Neural progenitor cell (in vitro differentiated cells): ENCODE measurements around the gene TMEM45A. TPM values are rescaled to one million over a fixed set of nuclear protein-coding genes. Genes with fewer than 3 reads are reported as not detected.

Experiments used
- DNase-seq: peaks from one replicate; pipeline ENCODE4 v3.0.0-alpha.2; 2016; ENCODE audit warnings: low spot score
- H2AFZ ChIP-seq: fragments of 200-600 bp; sonication (generic); replicated peaks from 2 replicates; pipeline ENCODE4 v1.6.1; 2016; ENCODE audit warnings: antibody characterized with exemption
- H3F3A ChIP-seq: fragments of 200-600 bp; sonication (generic); 2 replicates; pipeline ENCODE4 v1.6.1; 2016; ENCODE audit warnings: antibody characterized with exemption, low read depth
- H3K27ac ChIP-seq: fragments of 200-600 bp; sonication (generic); 2 replicates; pipeline ENCODE4 v1.5.1; 2016; ENCODE audit warnings: mild to moderate bottlenecking
- H3K27me3 ChIP-seq: fragments of 200-600 bp; sonication (generic); 2 replicates; pipeline ENCODE4 v1.6.1; 2016; ENCODE audit warnings: mild to moderate bottlenecking, moderate library complexity
- H3K36me3 ChIP-seq: fragments of 200-600 bp; sonication (generic); 2 replicates; pipeline ENCODE4 v1.5.1; 2016
- H3K4me1 ChIP-seq: fragments of 200-600 bp; sonication (generic); 2 replicates; pipeline ENCODE4 v1.6.1; 2016; ENCODE audit warnings: mixed run types
- H3K4me2 ChIP-seq: fragments of 200-600 bp; sonication (generic); 2 replicates; pipeline ENCODE4 v1.6.1; 2016
- H3K4me3 ChIP-seq: fragments of 200-600 bp; sonication (generic); 2 replicates; pipeline ENCODE4 v1.5.1; 2016
- H3K79me2 ChIP-seq: fragments of 200-600 bp; sonication (generic); 2 replicates; pipeline ENCODE4 v1.6.1; 2016; ENCODE audit warnings: low read depth
- H3K9ac ChIP-seq: fragments of 200-600 bp; sonication (generic); 2 replicates; pipeline ENCODE4 v1.6.1; 2016
- H3K9me3 ChIP-seq: fragments of 200-600 bp; sonication (generic); 2 replicates; pipeline ENCODE4 v1.5.1; 2016; ENCODE audit warnings: low read depth
- H4K20me1 ChIP-seq: fragments of 200-600 bp; sonication (generic); 2 replicates; pipeline ENCODE4 v1.6.1; 2016; ENCODE audit warnings: low read depth
- H3K27ac Mint-ChIP-seq: 3 replicates; pipeline ENCODE4 v1.8.0; 2021; ENCODE audit warnings: mixed read lengths
- H3K27me3 Mint-ChIP-seq: 2 replicates; pipeline ENCODE4 v1.8.0; 2022; ENCODE audit warnings: low read depth, mild to moderate bottlenecking, inconsistent platforms, moderate library complexity, mixed read lengths; ENCODE audit not compliant: insufficient read depth
- H3K36me3 Mint-ChIP-seq: 3 replicates; pipeline ENCODE4 v1.8.0; 2021; ENCODE audit warnings: mixed read lengths
- H3K4me1 Mint-ChIP-seq: 3 replicates; pipeline ENCODE4 v1.8.0; 2021; ENCODE audit warnings: mixed read lengths
- H3K4me3 Mint-ChIP-seq: 3 replicates; pipeline ENCODE4 v1.8.0; 2021; ENCODE audit warnings: mild to moderate bottlenecking, moderate library complexity, mixed read lengths
- H3K9me3 Mint-ChIP-seq: 3 replicates; pipeline ENCODE4 v1.8.0; 2020; ENCODE audit warnings: mixed read lengths
- EZH2 ChIP-seq: fragments of 200-600 bp; sonication (generic); IDR thresholded peaks from 2 replicates; pipeline ENCODE4 v1.6.1; 2017; ENCODE audit warnings: antibody characterized with exemption, mild to moderate bottlenecking, moderate library complexity
- EZH2phosphoT487 ChIP-seq: fragments of 200-600 bp; sonication (generic); IDR thresholded peaks from 2 replicates; pipeline ENCODE4 v1.6.1; 2017; ENCODE audit warnings: antibody characterized with exemption
- total RNA-seq: library from RNA; depleted of rRNA; stranded (reverse); fragments of >200 nt; gene quantifications from 2 replicates; pipeline ENCODE4 v1.2.3, GENCODE V29; 2015; ENCODE audit warnings: low replicate concordance
- TF ChIP-seq, protein P1 (sequence below): fragments of 200-600 bp; sonication (generic); IDR thresholded peaks from 2 replicates; pipeline ENCODE4 v1.5.1; 2017; ENCODE audit warnings: antibody characterized with exemption, mild to moderate bottlenecking

The TMEM45A gene
- total RNA-seq, 1 donor from 2014 or later, result 82.7 TPM

DNA sequence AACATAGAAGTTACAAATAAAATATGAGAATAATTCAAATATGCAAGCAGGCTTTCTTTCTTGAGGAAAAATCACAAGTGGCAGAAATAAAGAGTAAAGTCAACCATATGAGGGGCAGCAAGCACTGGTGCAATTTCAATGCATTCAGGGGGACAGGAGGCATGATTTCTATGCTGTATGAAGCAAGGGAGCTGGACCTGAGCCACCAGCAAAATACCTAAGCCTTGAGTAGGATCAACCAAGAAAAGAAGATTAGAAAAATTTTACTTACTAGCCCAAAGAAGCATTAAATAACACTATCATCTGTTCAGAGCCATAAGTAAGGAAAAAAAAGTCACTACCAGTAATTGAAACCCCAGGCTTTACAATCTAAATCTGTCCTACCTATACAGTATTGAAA, 123.3 kb downstream of the TMEM45A start:
- TF ChIP-seq EZH2phosphoT487 (no peak), EZH2 (no peak)
- TF ChIP-seq, protein P1, sequence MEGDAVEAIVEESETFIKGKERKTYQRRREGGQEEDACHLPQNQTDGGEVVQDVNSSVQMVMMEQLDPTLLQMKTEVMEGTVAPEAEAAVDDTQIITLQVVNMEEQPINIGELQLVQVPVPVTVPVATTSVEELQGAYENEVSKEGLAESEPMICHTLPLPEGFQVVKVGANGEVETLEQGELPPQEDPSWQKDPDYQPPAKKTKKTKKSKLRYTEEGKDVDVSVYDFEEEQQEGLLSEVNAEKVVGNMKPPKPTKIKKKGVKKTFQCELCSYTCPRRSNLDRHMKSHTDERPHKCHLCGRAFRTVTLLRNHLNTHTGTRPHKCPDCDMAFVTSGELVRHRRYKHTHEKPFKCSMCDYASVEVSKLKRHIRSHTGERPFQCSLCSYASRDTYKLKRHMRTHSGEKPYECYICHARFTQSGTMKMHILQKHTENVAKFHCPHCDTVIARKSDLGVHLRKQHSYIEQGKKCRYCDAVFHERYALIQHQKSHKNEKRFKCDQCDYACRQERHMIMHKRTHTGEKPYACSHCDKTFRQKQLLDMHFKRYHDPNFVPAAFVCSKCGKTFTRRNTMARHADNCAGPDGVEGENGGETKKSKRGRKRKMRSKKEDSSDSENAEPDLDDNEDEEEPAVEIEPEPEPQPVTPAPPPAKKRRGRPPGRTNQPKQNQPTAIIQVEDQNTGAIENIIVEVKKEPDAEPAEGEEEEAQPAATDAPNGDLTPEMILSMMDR, result no peak
- H3K4me3 Mint-ChIP-seq, result no peak overlapping the region

DNA sequence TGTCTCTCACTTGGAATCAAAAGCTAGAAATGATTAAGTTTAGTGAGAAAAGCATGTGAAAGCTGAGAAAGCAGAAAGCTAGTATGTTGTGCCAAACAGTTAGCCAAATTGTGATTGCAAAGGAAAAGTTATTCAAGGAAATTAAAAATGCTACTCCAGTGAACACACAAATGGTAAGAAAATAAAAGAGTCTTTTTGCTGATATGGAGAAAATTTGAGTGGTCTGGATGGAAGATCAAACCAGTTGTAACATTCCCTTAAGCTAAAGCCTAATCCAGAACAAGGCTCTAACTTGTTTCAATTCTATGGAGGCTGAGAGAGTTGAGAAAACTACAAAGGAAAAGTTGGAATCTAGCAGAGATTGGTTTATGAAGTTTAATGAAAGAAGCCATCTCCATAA, 128.8 kb downstream of the TMEM45A start:
- H3K27me3 Mint-ChIP-seq, result no peaks in the 10 kb centered on the region
- Histone ChIP-seq H3K27me3 (no peaks in the 10 kb centered on the region), H3K4me3 (no peak overlapping the region)

More for the DNA sequence above, 123.3 kb downstream of the TMEM45A start:
- Histone ChIP-seq H4K20me1 (no peaks in the 10 kb centered on the region), H3K4me3 (no peak overlapping the region), H3K9ac (no peak overlapping the region), H3K4me2 (no peak overlapping the region), H3K79me2 (no peaks in the 10 kb centered on the region), H3K4me1 (peaks cover 1% of the 10 kb centered on the region), H3K9me3 (no peaks in the 10 kb centered on the region), H3K27me3 (no peaks in the 10 kb centered on the region), H3K27ac (no peak overlapping the region), H3K36me3 (no peaks in the 10 kb centered on the region), H3F3A (no peaks in the 10 kb centered on the region), H2AFZ (no peak overlapping the region)
- DNase-seq, result no peak
- H3K36me3 Mint-ChIP-seq, result no peaks in the 10 kb centered on the region
- no peaks in the 10 kb centered on the region for H3K4me1 Mint-ChIP-seq
- peaks cover 2% of the 10 kb centered on the region for H3K27me3 Mint-ChIP-seq
- H3K27ac Mint-ChIP-seq, result no peak overlapping the region
- H3K9me3 Mint-ChIP-seq, result peaks cover 2% of the 10 kb centered on the region

More for the DNA sequence above, 128.8 kb downstream of the TMEM45A start:
- Mint-ChIP-seq H3K36me3 (no peaks in the 10 kb centered on the region), H3K4me1 (no peaks in the 10 kb centered on the region), H3K27ac (no peak overlapping the region), H3K9me3 (peaks cover 11% of the 10 kb centered on the region), H3K4me3 (no peak overlapping the region)
- Histone ChIP-seq H3K9me3 (no peaks in the 10 kb centered on the region), H3F3A (no peaks in the 10 kb centered on the region), H3K9ac (no peak overlapping the region), H3K4me1 (no peaks in the 10 kb centered on the region), H4K20me1 (no peaks in the 10 kb centered on the region), H3K4me2 (no peak overlapping the region), H3K79me2 (no peaks in the 10 kb centered on the region), H3K36me3 (no peaks in the 10 kb centered on the region), H2AFZ (peak overlapping the region; percentile 42), H3K27ac (no peak overlapping the region)
- TF ChIP-seq, protein P1, result no peak
- no peak for TF ChIP-seq EZH2
- TF ChIP-seq EZH2phosphoT487, result no peak
- DNase-seq, result no peak

Other genes with a start within 250 kb of the TMEM45A start
- gene TBC1D23, start 231.6 kb upstream of the TMEM45A start, total RNA-seq, result 32.1 and 50.1 TPM in 2 replicates
- 18.6 and 33.1 TPM in 2 replicates for gene NIT2, start 157.9 kb upstream of the TMEM45A start, total RNA-seq
- 39.5 and 58.5 TPM in 2 replicates for gene TOMM70, start 91.5 kb upstream of the TMEM45A start, total RNA-seq
- gene LNP1, start 91.1 kb upstream of the TMEM45A start, total RNA-seq, result 17.9 and 26.5 TPM in 2 replicates
- not detected in 2 replicates for gene ADGRG7, start 117.0 kb downstream of the TMEM45A start, total RNA-seq
- 86.1 and 105 TPM in 2 replicates for gene TFG, start 216.9 kb downstream of the TMEM45A start, total RNA-seq